GM12878 (cell line): ENCODE data around the gene NR2F2. TPM values are rescaled to one million over a fixed set of nuclear protein-coding genes. Genes with fewer than 3 reads are reported as not detected.
A peak's percentile ranks its signal among the peaks of the same experiment; 100 is the strongest.

ENCODE experiments used
- ATAC-seq: fragments of 200-7000 bp; cut with Tn5 transposase; 3 replicates; pipeline ENCODE4 v1.9.1; 2020; ENCODE audit warnings: mild to moderate bottlenecking, moderate library complexity
- BruUV-seq: library from RNA; stranded (reverse); fragments of 400-500 nt; replicated peaks from 2 replicates; lab custom pipeline; 2021; lab: Mats Ljungman, UMichigan
- CTCF ChIA-PET: fragments of 300-600 bp; sonication (Branson Sonifier 250); formaldehyde crosslinking; extraction: SDS; loops from one replicate; lab custom pipeline; 2021; ENCODE audit warnings: inconsistent platforms; lab: Yijun Ruan, JAX
- POLR2A ChIA-PET: fragments of 350-600 bp; formaldehyde crosslinking; extraction: SDS; loops from one replicate; lab custom pipeline; 2021; ENCODE audit warnings: inconsistent platforms; lab: Charles Lee
- RAD21 ChIA-PET: fragments of 300-600 bp; sonication (Branson Sonifier 250); formaldehyde crosslinking; loops from one replicate; lab custom pipeline; 2023; ENCODE audit warnings: antibody characterized with exemption; ENCODE audit not compliant: unreplicated experiment; lab: Charles Lee
- SMC1A ChIA-PET: fragments of 300-600 bp; sonication (Branson Sonifier 250); formaldehyde crosslinking; loops from one replicate; lab custom pipeline; 2023; ENCODE audit not compliant: unreplicated experiment, uncharacterized antibody; lab: Charles Lee
- DNase-seq: peaks from one replicate; pipeline ENCODE4 v3.0.0-alpha.2; 2011; ENCODE audit warnings: low read depth, low spot score
- FAIRE-seq: peaks from 3 replicates; lab custom pipeline; 2011; peaks lifted over from hg19 to GRCh38; lab: Jason Lieb, UNC
- H2AFZ ChIP-seq: 2 replicates; pipeline ENCODE4 v1.6.0; 2011; ENCODE audit warnings: low read depth, low read length, control low read depth; ENCODE audit not compliant: control insufficient read depth
- H3K27ac ChIP-seq: 2 replicates; pipeline ENCODE4 v1.5.1; 2011; ENCODE audit warnings: control low read depth; ENCODE audit not compliant: control insufficient read depth, insufficient read depth
- H3K27me3 ChIP-seq, 2 experiments: replicated peaks in 1 of 2; 2 replicates each; pipeline versions ENCODE4 v1.6.0 to v1.6.1; 2011; ENCODE audit warnings: low read length in 1 of 2; ENCODE audit not compliant: control insufficient read depth in 2 of 2, insufficient read depth in 2 of 2
- H3K36me3 ChIP-seq, 2 experiments: 2 replicates each; pipeline ENCODE4 v1.5.1; 2011; ENCODE audit warnings: low read length in 1 of 2; ENCODE audit not compliant: control insufficient read depth in 2 of 2, insufficient read depth in 2 of 2
- H3K4me1 ChIP-seq: 2 replicates; pipeline ENCODE4 v1.6.1; 2011; ENCODE audit warnings: mild to moderate bottlenecking, low read length, moderate library complexity, mixed read lengths; ENCODE audit not compliant: control insufficient read depth, insufficient read depth
- H3K4me2 ChIP-seq: 2 replicates; pipeline ENCODE4 v1.6.0; 2011; ENCODE audit warnings: control low read depth; ENCODE audit not compliant: control insufficient read depth, insufficient read depth
- H3K4me3 ChIP-seq: fragments of 200-600 bp; sonication (generic); 2 replicates; pipeline ENCODE4 v1.5.1; 2016
- H3K79me2 ChIP-seq: 2 replicates; pipeline ENCODE4 v1.6.0; 2011; ENCODE audit warnings: low read length; ENCODE audit not compliant: control insufficient read depth, insufficient read depth
- H3K9ac ChIP-seq: 2 replicates; pipeline ENCODE4 v1.8.0; 2011; ENCODE audit warnings: low read length, control low read depth, mixed read lengths; ENCODE audit not compliant: control insufficient read depth, insufficient read depth
- H3K9me3 ChIP-seq: replicated peaks from 3 replicates; pipeline ENCODE4 v1.5.1; 2011; ENCODE audit warnings: mild to moderate bottlenecking, low read length; ENCODE audit not compliant: control insufficient read depth, insufficient read depth
- H4K20me1 ChIP-seq: 2 replicates; pipeline ENCODE4 v1.6.0; 2011; ENCODE audit not compliant: control insufficient read depth, insufficient read depth
- IKZF2 ChIP-seq, 2 experiments: fragments of 450-650 bp; IDR thresholded peaks; 2 replicates each; pipeline ENCODE4 v1.6.1; 2017; ENCODE audit warnings: mild to moderate bottlenecking in 2 of 2, moderate library complexity in 2 of 2
- NR2F1 ChIP-seq: fragments of 450-650 bp; conservative IDR thresholded peaks from 2 replicates; pipeline ENCODE4 v1.6.1; 2017; ENCODE audit warnings: mild to moderate bottlenecking
- WGBS: methylation state at CpG from one replicate; pipeline ENCODE4 v1.1.6; 2016; ENCODE audit warnings: low lambda C conversion rate; ENCODE audit not compliant: insufficient replicate concordance, insufficient coverage; ENCODE audit errors: missing lambda C conversion rate; 5-methylcytosine and 5-hydroxymethylcytosine counted together
- in situ Hi-C: fragments of 300-500 bp; cut with MboI; formaldehyde crosslinking; loops from 9 replicates; pipeline ENCODE4 v1.14.3; 2018; ENCODE audit warnings: mixed read lengths
- intact Hi-C: fragments of 100-400 bp; cut with micrococcal nuclease; formaldehyde crosslinking; loops from one replicate; pipeline ENCODE4 v1.14.2; 2022; ENCODE audit not compliant: unreplicated experiment
- polyA plus RNA-seq, 11 experiments: library from polyadenylated mRNA; depleted of rRNA in 4 of 11; unstranded in 6 of 11; stranded (reverse) in 5 of 11; fragments of >200 nt; fragmentation: Nextera tagmentation in 4 of 11; fragmentation: Illumina TruSeq in 1 of 11; extraction: Ambion mirVana in 4 of 11; extraction: Trizol in 1 of 11; gene quantifications; 1 replicate in 1 of 11; 2 replicates in 10 of 11; pipeline versions ENCODE4 v1.2.1 to v1.2.3, GENCODE V29; 2011 to 2016; ENCODE audit warnings: inconsistent platforms in 2 of 11, missing spikeins in 2 of 11, low read depth in 1 of 11
- total RNA-seq, 4 experiments: library from RNA; depleted of rRNA in 3 of 4; stranded (reverse); fragments of >200 nt in 3 of 4; fragmentation: Illumina TruSeq in 1 of 4; extraction: Trizol in 1 of 4; gene quantifications; 2 replicates each; pipeline versions ENCODE4 v1.2.1 to v1.2.3, GENCODE V29; 2013 to 2021
- TF ChIP-seq, protein P1 (sequence below): IDR thresholded peaks from 2 replicates; pipeline ENCODE4 v1.6.1; 2012; ENCODE audit warnings: mild to moderate bottlenecking, low read depth, low read length
- TF ChIP-seq, protein P2 (sequence below): fragments of 450-650 bp; IDR thresholded peaks from 2 replicates; pipeline ENCODE4 v1.6.1; 2017; ENCODE audit warnings: antibody characterized with exemption, mild to moderate bottlenecking, moderate library complexity

NR2F2 gene
- total and polyA plus RNA-seq, 10 of the 15 experiments (the other 5 are each of a cell fraction or from before 2014, with no cell fraction given), result 1.1 to 10.1 (median 3.2) TPM

DNA sequence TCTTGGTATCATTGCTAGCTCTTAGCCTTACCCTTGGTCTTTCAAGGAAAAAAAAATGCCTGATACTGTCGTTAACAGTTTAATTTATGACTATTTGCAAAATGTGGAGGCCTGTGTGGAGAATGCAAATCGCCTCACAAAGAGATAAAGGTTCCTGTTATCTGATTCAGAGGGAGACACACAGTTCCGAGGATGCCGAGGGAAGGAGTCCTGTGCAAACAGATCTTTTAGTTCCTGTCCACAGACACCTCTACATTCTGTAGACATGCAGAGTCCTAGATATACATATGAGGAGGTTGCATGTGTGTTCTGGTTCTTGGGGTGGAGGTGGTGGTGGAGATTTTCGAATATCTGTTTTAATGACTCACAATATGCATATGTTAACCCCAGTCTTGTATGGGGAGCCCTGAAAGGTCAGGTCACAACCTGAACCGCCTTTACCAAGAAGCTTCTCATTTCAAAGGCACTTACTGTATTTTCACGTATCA is 5.7 kb downstream of the NR2F2 start:
- intact Hi-C loops, result no loop called here
- no TSS peak for BruUV-seq
- H4K20me1 ChIP-seq, result no peaks in the 10 kb centered on the region
- H3K4me3 ChIP-seq, result no peak overlapping the region; the same call in 1 of the 2 replicates
- 29% methylated on average over 7 of the region's 7 CpGs for WGBS
- no peaks in the 10 kb centered on the region for H3K27me3 ChIP-seq
- FAIRE-seq (no peak), ATAC-seq (peak; percentile 3), DNase-seq (no peak)
- no peaks in the 10 kb centered on the region; the same call in 1 of the 2 replicates for H3K79me2 ChIP-seq
- in situ Hi-C loops, result no loop called here
- CTCF ChIA-PET, result interaction anchor here (1.1 to 13.0 kb wide), 7 partner anchors 7 to 1075 kb away, joined by 3 to 212 read pairs (median 5); partner anchors contain the start of gene NR2F2
- H3K9ac ChIP-seq, result peak overlapping the region; percentile 15; the same call in 1 of the 2 replicates
- H2AFZ ChIP-seq, result no peak overlapping the region
- TF ChIP-seq NR2F1, result peak; percentile 55; the same call in 1 of the 2 replicates
- no peak for TF ChIP-seq IKZF2 (IDR thresholded peaks at IDR 0.05)
- SMC1A ChIA-PET, result interaction anchor here (0.8 to 3.5 kb wide), 18 partner anchors 9 to 1077 kb away, joined by 3 to 45 read pairs (median 4); no protein-coding TSS in a partner anchor
- RAD21 ChIA-PET, result interaction anchor here (0.5 to 5.4 kb wide), 14 partner anchors 8 to 910 kb away, joined by 3 to 34 read pairs (median 4); no protein-coding TSS in a partner anchor
- H3K36me3 ChIP-seq, result no peaks in the 10 kb centered on the region
- POLR2A ChIA-PET, result interaction anchor here (0.7 to 11.7 kb wide), 8 partner anchors 7 to 840 kb away, joined by 3 to 163 read pairs (median 6); partner anchors contain the start of gene NR2F2
- peak overlapping the region; percentile 24; the same call in 1 of the 2 replicates for H3K4me2 ChIP-seq
- H3K4me1 ChIP-seq, result no peaks in the 10 kb centered on the region
- H3K9me3 ChIP-seq, result no peaks in the 10 kb centered on the region; the same call in 2 of the 3 replicates
- no peak overlapping the region for H3K27ac ChIP-seq

DNA sequence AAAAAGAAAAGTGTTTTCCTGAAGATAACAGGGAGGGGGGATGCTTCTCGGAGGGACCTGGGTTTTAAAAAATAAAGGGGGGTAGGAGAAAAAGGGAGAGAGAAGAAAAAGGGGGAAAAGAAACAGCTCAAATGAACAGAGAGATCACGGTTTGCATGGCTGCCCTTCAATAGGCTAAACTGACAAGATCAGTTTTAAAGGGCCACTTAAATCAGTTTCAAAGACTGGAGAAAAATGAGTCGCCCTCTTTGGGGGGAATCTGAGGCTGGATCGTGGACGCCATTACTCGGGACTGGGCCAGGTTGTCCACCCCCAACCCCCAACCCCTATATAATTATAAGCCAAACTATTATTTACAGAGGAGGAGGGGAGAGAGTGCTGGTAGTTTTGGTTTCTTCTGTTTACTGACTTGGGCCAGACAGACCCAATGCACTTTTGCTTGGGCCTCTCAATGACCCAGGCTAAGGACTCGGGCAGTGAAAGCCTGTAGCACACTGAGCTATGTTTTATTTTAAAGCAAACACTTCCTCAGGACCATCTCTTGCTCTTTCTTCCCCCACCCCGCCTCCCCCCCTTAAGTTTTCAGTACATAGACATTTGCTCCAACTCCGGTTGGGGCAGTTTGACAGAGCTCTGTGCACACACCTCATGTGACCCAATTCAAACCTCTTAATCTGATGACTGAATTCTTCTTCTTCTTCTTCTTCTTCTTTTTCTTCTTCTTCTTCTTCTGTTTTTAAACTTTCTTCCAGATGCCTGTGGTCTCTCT is 6.3 kb downstream of the NR2F2 start:
- Histone ChIP-seq H2AFZ (peak overlapping the region; percentile 33; the same call in 1 of the 2 replicates), H3K4me2 (peak overlapping the region; percentile 54; the same call in 1 of the 2 replicates), H3K4me3 (peak overlapping the region; percentile 11; the same call in 1 of the 2 replicates), H3K36me3 (no peaks in the 10 kb centered on the region), H3K27ac (peak overlapping the region; percentile 44; the same call in 1 of the 2 replicates), H3K79me2 (no peaks in the 10 kb centered on the region; the same call in 1 of the 2 replicates), H3K9me3 (no peaks in the 10 kb centered on the region; the same call in 2 of the 3 replicates), H3K9ac (peak overlapping the region; percentile 29; the same call in 1 of the 2 replicates), H3K27me3 (no peaks in the 10 kb centered on the region), H4K20me1 (no peaks in the 10 kb centered on the region), H3K4me1 (no peaks in the 10 kb centered on the region)
- no peak for FAIRE-seq
- ChIA-PET RAD21 (interaction anchor here (0.5 to 6.1 kb wide), 15 partner anchors 9 to 912 kb away, joined by 3 to 52 read pairs (median 5); no protein-coding TSS in a partner anchor), POLR2A (interaction anchor here (0.6 to 11.7 kb wide), 11 partner anchors 8 to 842 kb away, joined by 3 to 163 read pairs (median 6); partner anchors contain the start of gene NR2F2), SMC1A (interaction anchor here (0.6 to 3.5 kb wide), 16 partner anchors 8 to 1046 kb away, joined by 3 to 45 read pairs (median 4); no protein-coding TSS in a partner anchor), CTCF (interaction anchor here (0.8 to 13.0 kb wide), 8 partner anchors 8 to 496 kb away, joined by 3 to 212 read pairs (median 4); partner anchors contain the start of gene NR2F2)
- WGBS, result 0% methylated on average over 9 of the region's 9 CpGs
- intact Hi-C loops (no loop called here), in situ Hi-C loops (no loop called here)
- no peak for DNase-seq
- peak; percentile 17 for ATAC-seq
- BruUV-seq, result TSS peak; percentile 49
- TF ChIP-seq, protein P1, sequence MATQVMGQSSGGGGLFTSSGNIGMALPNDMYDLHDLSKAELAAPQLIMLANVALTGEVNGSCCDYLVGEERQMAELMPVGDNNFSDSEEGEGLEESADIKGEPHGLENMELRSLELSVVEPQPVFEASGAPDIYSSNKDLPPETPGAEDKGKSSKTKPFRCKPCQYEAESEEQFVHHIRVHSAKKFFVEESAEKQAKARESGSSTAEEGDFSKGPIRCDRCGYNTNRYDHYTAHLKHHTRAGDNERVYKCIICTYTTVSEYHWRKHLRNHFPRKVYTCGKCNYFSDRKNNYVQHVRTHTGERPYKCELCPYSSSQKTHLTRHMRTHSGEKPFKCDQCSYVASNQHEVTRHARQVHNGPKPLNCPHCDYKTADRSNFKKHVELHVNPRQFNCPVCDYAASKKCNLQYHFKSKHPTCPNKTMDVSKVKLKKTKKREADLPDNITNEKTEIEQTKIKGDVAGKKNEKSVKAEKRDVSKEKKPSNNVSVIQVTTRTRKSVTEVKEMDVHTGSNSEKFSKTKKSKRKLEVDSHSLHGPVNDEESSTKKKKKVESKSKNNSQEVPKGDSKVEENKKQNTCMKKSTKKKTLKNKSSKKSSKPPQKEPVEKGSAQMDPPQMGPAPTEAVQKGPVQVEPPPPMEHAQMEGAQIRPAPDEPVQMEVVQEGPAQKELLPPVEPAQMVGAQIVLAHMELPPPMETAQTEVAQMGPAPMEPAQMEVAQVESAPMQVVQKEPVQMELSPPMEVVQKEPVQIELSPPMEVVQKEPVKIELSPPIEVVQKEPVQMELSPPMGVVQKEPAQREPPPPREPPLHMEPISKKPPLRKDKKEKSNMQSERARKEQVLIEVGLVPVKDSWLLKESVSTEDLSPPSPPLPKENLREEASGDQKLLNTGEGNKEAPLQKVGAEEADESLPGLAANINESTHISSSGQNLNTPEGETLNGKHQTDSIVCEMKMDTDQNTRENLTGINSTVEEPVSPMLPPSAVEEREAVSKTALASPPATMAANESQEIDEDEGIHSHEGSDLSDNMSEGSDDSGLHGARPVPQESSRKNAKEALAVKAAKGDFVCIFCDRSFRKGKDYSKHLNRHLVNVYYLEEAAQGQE, result no peak
- TF ChIP-seq, protein P2, sequence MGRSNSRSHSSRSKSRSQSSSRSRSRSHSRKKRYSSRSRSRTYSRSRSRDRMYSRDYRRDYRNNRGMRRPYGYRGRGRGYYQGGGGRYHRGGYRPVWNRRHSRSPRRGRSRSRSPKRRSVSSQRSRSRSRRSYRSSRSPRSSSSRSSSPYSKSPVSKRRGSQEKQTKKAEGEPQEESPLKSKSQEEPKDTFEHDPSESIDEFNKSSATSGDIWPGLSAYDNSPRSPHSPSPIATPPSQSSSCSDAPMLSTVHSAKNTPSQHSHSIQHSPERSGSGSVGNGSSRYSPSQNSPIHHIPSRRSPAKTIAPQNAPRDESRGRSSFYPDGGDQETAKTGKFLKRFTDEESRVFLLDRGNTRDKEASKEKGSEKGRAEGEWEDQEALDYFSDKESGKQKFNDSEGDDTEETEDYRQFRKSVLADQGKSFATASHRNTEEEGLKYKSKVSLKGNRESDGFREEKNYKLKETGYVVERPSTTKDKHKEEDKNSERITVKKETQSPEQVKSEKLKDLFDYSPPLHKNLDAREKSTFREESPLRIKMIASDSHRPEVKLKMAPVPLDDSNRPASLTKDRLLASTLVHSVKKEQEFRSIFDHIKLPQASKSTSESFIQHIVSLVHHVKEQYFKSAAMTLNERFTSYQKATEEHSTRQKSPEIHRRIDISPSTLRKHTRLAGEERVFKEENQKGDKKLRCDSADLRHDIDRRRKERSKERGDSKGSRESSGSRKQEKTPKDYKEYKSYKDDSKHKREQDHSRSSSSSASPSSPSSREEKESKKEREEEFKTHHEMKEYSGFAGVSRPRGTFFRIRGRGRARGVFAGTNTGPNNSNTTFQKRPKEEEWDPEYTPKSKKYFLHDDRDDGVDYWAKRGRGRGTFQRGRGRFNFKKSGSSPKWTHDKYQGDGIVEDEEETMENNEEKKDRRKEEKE, result no peak
